ENCODE data around the gene KCNH2. TPM values are rescaled to one million over a fixed set of nuclear protein-coding genes. Genes with fewer than 3 reads are reported as not detected.

The KCNH2 gene
- total RNA-seq, 1 donor from 2014 or later = 3.6 TPM

GRCh38 chr7:150954201-150954985, 23.7 kb downstream of the KCNH2 start:
- no peak overlapping the region for H3K27ac ChIP-seq
- ATAC-seq = no peak
- no peaks in the 10 kb centered on the region for H3K36me3 ChIP-seq
- no peak for DNase-seq
- TF ChIP-seq CTCF (IDR thresholded peaks at IDR 0.05) = no peak
- H3K4me3 ChIP-seq = no peak overlapping the region
- H3K27me3 ChIP-seq = peaks cover 31% of the 10 kb centered on the region
- H3K9me3 ChIP-seq = no peaks in the 10 kb centered on the region
- intact Hi-C loops (cut with DNase I) = no loop called here
- peaks cover 7% of the 10 kb centered on the region for H3K4me1 ChIP-seq

- H3K4me3 ChIP-seq = no peak overlapping the region
- peaks cover 7% of the 10 kb centered on the region for H3K4me1 ChIP-seq
- no peak for TF ChIP-seq CTCF (IDR thresholded peaks at IDR 0.05)
- H3K9me3 ChIP-seq = no peaks in the 10 kb centered on the region
- H3K27ac ChIP-seq = no peak overlapping the region
- ATAC-seq = no peak
- peaks cover 20% of the 10 kb centered on the region for H3K27me3 ChIP-seq
- no peak for DNase-seq
- H3K36me3 ChIP-seq = no peaks in the 10 kb centered on the region
- intact Hi-C loops (cut with DNase I) = no loop called here
Measured at GRCh38 chr7:150953061-150953997, 24.8 kb downstream of the KCNH2 start.

- Histone ChIP-seq H3K4me3 (no peak overlapping the region), H3K27ac (no peak overlapping the region), H3K27me3 (peaks cover 17% of the 10 kb centered on the region), H3K9me3 (no peaks in the 10 kb centered on the region), H3K4me1 (peaks cover 7% of the 10 kb centered on the region), H3K36me3 (no peaks in the 10 kb centered on the region)
- ATAC-seq (no peak), DNase-seq (no peak)
- intact Hi-C loops (cut with DNase I) = no loop called here
- no peak for TF ChIP-seq CTCF (IDR thresholded peaks at IDR 0.05)
Measured at GRCh38 chr7:150952331-150953050, 25.6 kb downstream of the KCNH2 start.

GRCh38 chr7:150951521-150951920, 26.6 kb downstream of the KCNH2 start:
- peaks cover 20% of the 10 kb centered on the region for H3K27me3 ChIP-seq
- no peak overlapping the region for H3K4me3 ChIP-seq
- H3K9me3 ChIP-seq = no peaks in the 10 kb centered on the region
- intact Hi-C loops (cut with DNase I) = no loop called here
- no peak overlapping the region for H3K27ac ChIP-seq
- no peaks in the 10 kb centered on the region for H3K36me3 ChIP-seq
- peaks cover 7% of the 10 kb centered on the region for H3K4me1 ChIP-seq
- ATAC-seq (no peak), DNase-seq (peak; percentile 56)
- no peak for TF ChIP-seq CTCF (IDR thresholded peaks at IDR 0.05)

- Histone ChIP-seq H3K27ac (no peak overlapping the region), H3K4me1 (peaks cover 7% of the 10 kb centered on the region), H3K9me3 (no peaks in the 10 kb centered on the region), H3K4me3 (no peak overlapping the region), H3K36me3 (no peaks in the 10 kb centered on the region), H3K27me3 (peaks cover 20% of the 10 kb centered on the region)
- no peak for ATAC-seq
- no peak for TF ChIP-seq CTCF (IDR thresholded peaks at IDR 0.05)
- DNase-seq = peak; percentile 47
- intact Hi-C loops (cut with DNase I) = no loop called here
Measured at GRCh38 chr7:150951181-150951520, 27.0 kb downstream of the KCNH2 start.

Measured in upper lobe of right lung (tissue), 1 donor.